Kidney (tissue), 14 donors: Measurements from ENCODE around the gene IRS2. TPM values are rescaled to one million over a fixed set of nuclear protein-coding genes. Genes with fewer than 3 reads are reported as not detected.

Experiments used
- DNase-seq, 5 donors: peaks; one replicate each; pipeline ENCODE4 v3.0.0-alpha.2; 2013 to 2020
- FAIRE-seq: peaks from 2 replicates; lab custom pipeline; 2012; peaks lifted over from hg19 to GRCh38; lab: Jason Lieb, UNC
- H3K27ac ChIP-seq, 2 donors: one replicate each; pipeline ENCODE4 v1.7.0; 2013; ENCODE audit warnings: low read depth in 2 of 2, low read length in 2 of 2, inconsistent platforms in 1 of 2
- H3K27me3 ChIP-seq: one replicate; pipeline ENCODE4 v1.7.1; 2013; ENCODE audit warnings: low read length, inconsistent platforms; ENCODE audit not compliant: control insufficient read depth, insufficient read depth
- H3K36me3 ChIP-seq, 3 donors: one replicate each; pipeline versions ENCODE4 v1.7.0 to v1.7.1; 2013; ENCODE audit warnings: low read length in 3 of 3, control low read depth in 1 of 3, inconsistent platforms in 1 of 3; ENCODE audit not compliant: insufficient read depth in 3 of 3, control insufficient read depth in 2 of 3
- H3K4me1 ChIP-seq, 3 donors: one replicate each; pipeline versions ENCODE4 v1.7.0 to v1.7.1; 2013; ENCODE audit warnings: low read length in 3 of 3, inconsistent platforms in 1 of 3, low read depth in 1 of 3; ENCODE audit not compliant: control insufficient read depth in 2 of 3, insufficient read depth in 2 of 3
- H3K4me3 ChIP-seq, 3 donors: one replicate each; pipeline versions ENCODE4 v1.7.0 to v1.8.1; 2013; ENCODE audit warnings: low read length in 3 of 3, control low read depth in 1 of 3, inconsistent platforms in 1 of 3
- H3K9ac ChIP-seq, 3 donors: one replicate each; pipeline versions ENCODE4 v1.7.0 to v1.7.1; 2013; ENCODE audit warnings: low read length in 3 of 3, control low read depth in 1 of 3, inconsistent platforms in 1 of 3
- H3K9me3 ChIP-seq, 3 donors: one replicate each; pipeline versions ENCODE4 v1.7.0 to v1.7.1; 2013; ENCODE audit warnings: low read length in 3 of 3, control low read depth in 1 of 3, inconsistent platforms in 1 of 3; ENCODE audit not compliant: control insufficient read depth in 2 of 3, insufficient read depth in 1 of 3
- CTCF ChIP-seq: IDR thresholded peaks from 3 replicates; pipeline ENCODE4 v1.5.1; 2012; ENCODE audit warnings: mild to moderate bottlenecking, moderate library complexity, borderline replicate concordance; ENCODE audit not compliant: insufficient read depth; ENCODE audit errors: extremely low read depth
- intact Hi-C: fragments of 100-400 bp; cut with DNase I; formaldehyde crosslinking; loops from one replicate; pipeline ENCODE4 v1.11.1; 2022
- polyA plus RNA-seq: library from polyadenylated mRNA; stranded (reverse); fragments of 350-450 nt; fragmentation: Illumina TruSeq; extraction: RNeasy Lipid Tissue Mini Kit (QIAGEN cat#74804); gene quantifications from one replicate; pipeline ENCODE4 v1.2.3, GENCODE V29; 2014; ENCODE audit warnings: low read depth, low replicate concordance; ENCODE audit not compliant: insufficient read depth
- total RNA-seq: library from RNA; stranded (reverse); fragmentation: NEBNext Ultra II Directional; extraction: Animal tissue kit (Norgen Biotek cat#: 25700); gene quantifications from one replicate; pipeline ENCODE4 v1.2.1, GENCODE V29; 2021
- donor health status: control.
- donor health status: control.
- donor health status: control.
- donor health status: control.
- donor health status: control.
- donor health status: DM: yes; HTN: yes; CAD: no.
- donor health status: Normal renal cell carcinoma (clear cell type).

Gene IRS2
- total and polyA plus RNA-seq, 2 donors from 2014 or later: 2.1 to 12.9 TPM

DNA sequence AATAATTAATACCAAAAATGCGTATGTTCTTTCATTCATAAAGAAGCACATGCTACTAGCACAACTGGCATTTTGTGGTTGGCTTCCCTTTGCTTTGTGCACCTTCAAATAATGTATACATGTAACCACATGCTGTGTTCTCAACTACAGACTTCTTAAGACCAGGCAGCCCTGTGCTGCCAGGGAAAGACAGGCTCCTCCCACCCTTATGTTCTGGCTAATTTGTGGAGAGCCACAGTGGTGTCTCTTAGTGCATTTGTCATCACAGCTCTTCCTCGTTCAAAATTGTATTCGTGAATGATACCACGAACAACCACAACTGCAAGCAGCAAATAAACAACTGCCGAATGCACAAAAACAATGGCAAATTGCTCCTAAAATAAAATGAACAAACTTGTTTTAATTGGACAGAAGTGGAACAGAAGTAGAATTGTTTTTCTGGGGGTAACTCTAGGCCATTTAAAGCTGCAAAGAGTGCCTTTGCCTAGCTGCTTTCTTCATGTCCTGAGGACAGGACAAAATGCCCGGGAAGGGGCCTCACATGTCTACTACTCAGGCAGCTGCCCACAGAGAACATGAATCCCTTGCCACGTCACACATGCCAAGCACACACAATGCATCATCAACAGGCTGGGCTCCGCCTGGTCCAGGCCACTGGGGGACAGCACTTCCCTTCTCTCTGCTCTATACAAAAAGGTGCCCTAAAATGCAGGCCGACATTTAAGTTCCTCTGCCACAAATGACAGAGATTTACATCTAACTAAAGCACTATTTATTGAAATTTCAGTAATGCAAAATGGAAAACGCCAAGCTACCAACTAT lies 21.7 kb downstream of the IRS2 start:
- H3K27ac ChIP-seq: no peak overlapping the region
- FAIRE-seq (no peak), DNase-seq (no peak)
- H3K4me3 ChIP-seq: no peak overlapping the region
- peaks cover 0 to 8% (median 5%) of the 10 kb centered on the region in 3 donors for H3K4me1 ChIP-seq
- no peaks in the 10 kb centered on the region for H3K9me3 ChIP-seq
- no peaks in the 10 kb centered on the region for H3K27me3 ChIP-seq
- no peak overlapping the region for H3K9ac ChIP-seq
- TF ChIP-seq CTCF: peak; percentile 22
- H3K36me3 ChIP-seq: no peaks in the 10 kb centered on the region
- intact Hi-C loops: no loop called here

GRCh38 chr13:109764045-109764444 lies 22.3 kb downstream of the IRS2 start:
- Histone ChIP-seq H3K4me3 (no peak overlapping the region), H3K9ac (no peak overlapping the region), H3K27me3 (no peaks in the 10 kb centered on the region), H3K27ac (no peak overlapping the region), H3K9me3 (no peaks in the 10 kb centered on the region), H3K36me3 (no peaks in the 10 kb centered on the region), H3K4me1 (peaks cover 0 to 8% (median 5%) of the 10 kb centered on the region in 3 donors)
- TF ChIP-seq CTCF: no peak
- FAIRE-seq (no peak), DNase-seq (peak in 1 of 5 donors; percentile 30)
- intact Hi-C loops: no loop called here

DNA sequence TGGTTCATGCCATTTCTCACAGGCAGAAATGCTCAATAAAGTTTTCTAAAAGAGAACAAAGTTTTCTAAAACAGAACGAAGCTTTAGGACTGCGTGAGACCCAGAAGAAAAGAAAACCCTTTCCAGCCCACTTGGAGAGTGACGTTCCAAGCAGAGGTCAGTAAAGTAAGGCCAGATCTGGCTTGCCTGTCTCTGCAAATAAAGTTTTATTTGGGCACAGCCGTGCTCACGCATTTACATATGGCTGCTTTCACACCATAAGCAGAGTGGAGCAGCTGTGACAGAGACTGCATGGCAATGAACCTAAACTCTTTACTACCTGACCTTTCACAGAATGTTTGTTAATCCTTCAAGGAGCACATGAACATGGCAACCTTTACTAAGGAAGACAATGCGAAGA lies 23.6 kb downstream of the IRS2 start:
- FAIRE-seq: no peak
- no peaks in the 10 kb centered on the region for H3K36me3 ChIP-seq
- no peaks in the 10 kb centered on the region for H3K9me3 ChIP-seq
- intact Hi-C loops: no loop called here
- no peak overlapping the region for H3K9ac ChIP-seq
- H3K27ac ChIP-seq: no peak overlapping the region
- H3K4me3 ChIP-seq: no peak overlapping the region
- no peak for TF ChIP-seq CTCF
- peaks cover 0 to 8% (median 5%) of the 10 kb centered on the region in 3 donors for H3K4me1 ChIP-seq
- DNase-seq: peak in 1 of 5 donors; percentile 24
- H3K27me3 ChIP-seq: no peaks in the 10 kb centered on the region

GRCh38 chr13:109761695-109762094 lies 24.7 kb downstream of the IRS2 start:
- Histone ChIP-seq H3K27me3 (no peaks in the 10 kb centered on the region), H3K36me3 (no peaks in the 10 kb centered on the region), H3K27ac (no peak overlapping the region), H3K4me1 (peaks cover 0 to 7% (median 2%) of the 10 kb centered on the region in 3 donors), H3K9me3 (no peaks in the 10 kb centered on the region), H3K4me3 (no peak overlapping the region), H3K9ac (no peak overlapping the region)
- DNase-seq: no peak
- intact Hi-C loops: no loop called here
- FAIRE-seq: no peak
- TF ChIP-seq CTCF: no peak
